GM23248 (cell line): Measurements from ENCODE around the gene ACKR3.

Source experiments
- EZH2 ChIP-seq: fragments of 200-600 bp; sonication (generic); IDR thresholded peaks from 2 replicates; pipeline ENCODE4 v1.6.1; 2018; ENCODE audit warnings: antibody characterized with exemption, mild to moderate bottlenecking; ENCODE audit not compliant: insufficient read depth, poor library complexity, severe bottlenecking
- EZH2phosphoT487 ChIP-seq: fragments of 200-600 bp; sonication (generic); IDR thresholded peaks from 2 replicates; pipeline ENCODE4 v1.6.1; 2018; ENCODE audit warnings: antibody characterized with exemption, moderate library complexity, mild to moderate bottlenecking, low read depth; ENCODE audit not compliant: insufficient read depth

GRCh38 chr2:236604575-236605344, 35.1 kb downstream of the ACKR3 start:
- no peak for TF ChIP-seq EZH2
- TF ChIP-seq EZH2phosphoT487, result no peak
